IMR-90 (cell line): Measurements from ENCODE around the gene SLC34A3. TPM values are rescaled to one million over a fixed set of nuclear protein-coding genes. Genes with fewer than 3 reads are reported as not detected.

Experiments used
- ATAC-seq: fragments of 200-7000 bp; cut with Tn5 transposase; 2 replicates; pipeline ENCODE4 v1.9.1; 2020; ENCODE audit warnings: low read depth, mild to moderate bottlenecking, moderate library complexity
- BruUV-seq: library from RNA; stranded (reverse); fragments of 400-500 nt; replicated peaks from 2 replicates; lab custom pipeline; 2021; lab: Mats Ljungman, UMichigan
- CTCF ChIA-PET: fragments of 300-600 bp; formaldehyde crosslinking; extraction: SDS; loops from one replicate; lab custom pipeline; 2021; ENCODE audit warnings: antibody characterized with exemption; lab: Yijun Ruan, JAX
- POLR2A ChIA-PET: fragments of 300-600 bp; sonication (Branson Sonifier 250); formaldehyde crosslinking; loops from one replicate; lab custom pipeline; 2022; ENCODE audit warnings: antibody characterized with exemption; ENCODE audit not compliant: unreplicated experiment; lab: Charles Lee
- DNase-seq: peaks from one replicate; pipeline ENCODE4 v3.0.0; 2013
- H2AFZ ChIP-seq: replicated peaks from 2 replicates; pipeline ENCODE3; 2013; ENCODE audit warnings: low read length, mild to moderate bottlenecking; ENCODE audit not compliant: poor library complexity
- H2AK5ac ChIP-seq: 2 replicates; pipeline ENCODE4 v1.6.1; 2013; ENCODE audit warnings: low read depth, low read length, inconsistent platforms
- H2AK9ac ChIP-seq: replicated peaks from 2 replicates; pipeline ENCODE3; 2013; ENCODE audit warnings: mild to moderate bottlenecking, low read depth, low read length, moderate library complexity; ENCODE audit not compliant: poor library complexity
- H2BK120ac ChIP-seq: 2 replicates; pipeline ENCODE4 v1.6.1; 2013; ENCODE audit warnings: low read depth, low read length, inconsistent platforms
- H2BK15ac ChIP-seq: 3 replicates; pipeline ENCODE4 v1.6.1; 2013; ENCODE audit warnings: low read depth, low read length, inconsistent platforms
- H2BK20ac ChIP-seq: 2 replicates; pipeline ENCODE4 v1.6.1; 2013; ENCODE audit warnings: low read depth, mild to moderate bottlenecking, inconsistent platforms, low read length, moderate library complexity
- H2BK5ac ChIP-seq: 2 replicates; pipeline ENCODE4 v1.6.1; 2013; ENCODE audit warnings: mild to moderate bottlenecking, low read depth, low read length, inconsistent platforms; ENCODE audit not compliant: poor library complexity, severe bottlenecking
- H3K14ac ChIP-seq: replicated peaks from 2 replicates; pipeline ENCODE4 v1.6.1; 2013; ENCODE audit warnings: low read depth, low read length, inconsistent platforms
- H3K18ac ChIP-seq: 2 replicates; pipeline ENCODE4 v1.6.1; 2013; ENCODE audit warnings: low read depth, low read length, control low read depth
- H3K23ac ChIP-seq: 2 replicates; pipeline ENCODE4 v1.6.1; 2013; ENCODE audit warnings: low read depth, low read length, inconsistent platforms
- H3K27ac ChIP-seq: 2 replicates; pipeline ENCODE4 v1.5.1; 2013; ENCODE audit warnings: mild to moderate bottlenecking, control low read depth, low read length; ENCODE audit not compliant: insufficient read depth
- H3K27me3 ChIP-seq: 2 replicates; pipeline ENCODE4 v1.6.1; 2013; ENCODE audit warnings: low read length; ENCODE audit not compliant: control insufficient read depth, insufficient read depth
- H3K36me3 ChIP-seq: 2 replicates; pipeline ENCODE4 v1.6.1; 2013; ENCODE audit warnings: low read length, mixed read lengths; ENCODE audit not compliant: control insufficient read depth, insufficient read depth
- H3K4ac ChIP-seq: 2 replicates; pipeline ENCODE4 v1.6.1; 2013; ENCODE audit warnings: low read depth, low read length, inconsistent platforms
- H3K4me1 ChIP-seq: 2 replicates; pipeline ENCODE4 v1.6.1; 2013; ENCODE audit warnings: low read length, mixed read lengths; ENCODE audit not compliant: control insufficient read depth, insufficient read depth
- H3K4me2 ChIP-seq: 2 replicates; pipeline ENCODE4 v1.6.1; 2013; ENCODE audit warnings: low read depth, mild to moderate bottlenecking, control low read depth, low read length, moderate library complexity
- H3K4me3 ChIP-seq: 2 replicates; pipeline ENCODE4 v1.5.1; 2013; ENCODE audit warnings: low read depth, mild to moderate bottlenecking, control low read depth, low read length, moderate library complexity; ENCODE audit not compliant: insufficient read depth
- H3K56ac ChIP-seq: 2 replicates; pipeline ENCODE4 v1.6.1; 2013; ENCODE audit warnings: low read length, inconsistent platforms; ENCODE audit not compliant: insufficient read depth; ENCODE audit errors: extremely low read depth
- H3K79me1 ChIP-seq, 2 experiments: 2 replicates each; pipeline ENCODE4 v1.6.1; 2013; ENCODE audit warnings: low read length in 2 of 2, inconsistent platforms in 1 of 2, low read depth in 1 of 2
- H3K9ac ChIP-seq: 2 replicates; pipeline ENCODE4 v1.6.1; 2013; ENCODE audit warnings: low read depth, low read length, control low read depth
- H3K9me1 ChIP-seq: 2 replicates; pipeline ENCODE4 v1.6.1; 2013; ENCODE audit warnings: low read length, inconsistent platforms; ENCODE audit not compliant: insufficient read depth
- H3K9me3 ChIP-seq: 2 replicates; pipeline ENCODE4 v1.6.1; 2013; ENCODE audit warnings: low read length; ENCODE audit not compliant: control insufficient read depth, insufficient read depth
- H4K20me1 ChIP-seq: 2 replicates; pipeline ENCODE4 v1.6.1; 2013; ENCODE audit warnings: low read length, inconsistent platforms; ENCODE audit not compliant: insufficient read depth
- H4K5ac ChIP-seq: 2 replicates; pipeline ENCODE4 v1.6.1; 2013; ENCODE audit warnings: mild to moderate bottlenecking, low read depth, low read length, control low read depth
- H4K8ac ChIP-seq, 2 experiments: 2 replicates each; pipeline ENCODE4 v1.6.1; 2013; ENCODE audit warnings: low read depth in 2 of 2, low read length in 2 of 2, control low read depth in 1 of 2, inconsistent platforms in 1 of 2
- H4K91ac ChIP-seq: 2 replicates; pipeline ENCODE4 v1.6.1; 2013; ENCODE audit warnings: low read depth, low read length, inconsistent platforms; ENCODE audit not compliant: insufficient read depth
- BHLHE40 ChIP-seq: fragments of 150-350 bp; IDR thresholded peaks from 2 replicates; pipeline ENCODE4 v1.6.1; 2016; ENCODE audit warnings: mild to moderate bottlenecking, low read depth, low read length
- CEBPB ChIP-seq: IDR thresholded peaks from 2 replicates; pipeline ENCODE4 v1.6.1; 2012; ENCODE audit warnings: low read depth, low read length, improper control_type of control experiment
- CHD1 ChIP-seq: IDR thresholded peaks from 2 replicates; pipeline ENCODE4 v1.6.1; 2012; ENCODE audit warnings: low read depth, low read length, improper control_type of control experiment
- FOS ChIP-seq: fragments of 150-350 bp; IDR thresholded peaks from 2 replicates; pipeline ENCODE4 v1.6.1; 2016; ENCODE audit warnings: low read depth, low read length
- MAFK ChIP-seq: IDR thresholded peaks from 2 replicates; pipeline ENCODE4 v1.6.1; 2012; ENCODE audit warnings: low read depth, low read length, improper control_type of control experiment
- MAZ ChIP-seq: IDR thresholded peaks from 2 replicates; pipeline ENCODE4 v1.6.1; 2012; ENCODE audit warnings: low read depth, mild to moderate bottlenecking, low read length, improper control_type of control experiment, moderate library complexity, borderline replicate concordance
- MXI1 ChIP-seq: IDR thresholded peaks from 2 replicates; pipeline ENCODE4 v1.6.1; 2012; ENCODE audit warnings: low read depth, mild to moderate bottlenecking, low read length, moderate library complexity, borderline replicate concordance
- POLR2A ChIP-seq: IDR thresholded peaks from 2 replicates; pipeline ENCODE4 v1.6.1; 2012; ENCODE audit warnings: mild to moderate bottlenecking, low read depth, low read length
- RAD21 ChIP-seq: IDR thresholded peaks from 2 replicates; pipeline ENCODE4 v1.6.1; 2012; ENCODE audit warnings: low read length, improper control_type of control experiment
- RCOR1 ChIP-seq: IDR thresholded peaks from 2 replicates; pipeline ENCODE4 v1.6.1; 2012; ENCODE audit warnings: mild to moderate bottlenecking, low read length, improper control_type of control experiment; ENCODE audit not compliant: insufficient replicate concordance
- RFX5 ChIP-seq: IDR thresholded peaks from 2 replicates; pipeline ENCODE4 v1.8.0; 2012; ENCODE audit warnings: low read depth, mild to moderate bottlenecking, low read length, moderate library complexity
- SMC3 ChIP-seq: fragments of 150-350 bp; IDR thresholded peaks from 2 replicates; pipeline ENCODE4 v1.6.1; 2016; ENCODE audit warnings: low read depth, mild to moderate bottlenecking, antibody characterized with exemption, low read length, moderate library complexity
- WGBS, 2 experiments: methylation state at CpG; one replicate each; pipeline versions ENCODE4 v1.1.5 to v1.1.7; 2013; ENCODE audit warnings: missing lambda C conversion rate in 2 of 2; ENCODE audit not compliant: insufficient read length in 1 of 2; ENCODE audit errors: extremely low coverage in 2 of 2; 5-methylcytosine and 5-hydroxymethylcytosine counted together
- dilution Hi-C: fragments of 300-500 bp; cut with HindIII; formaldehyde crosslinking; loops from one replicate; pipeline ENCODE4 v1.14.3; 2018; ENCODE audit warnings: low sequenced_read_pairs; ENCODE audit not compliant: unreplicated experiment
- in situ Hi-C: fragments of 300-500 bp; cut with MboI; formaldehyde crosslinking; loops from 3 replicates; pipeline ENCODE4 v1.14.3; 2019; ENCODE audit warnings: low sequenced_read_pairs, inconsistent platforms, mixed read lengths
- intact Hi-C: fragments of 100-400 bp; cut with micrococcal nuclease; formaldehyde crosslinking; loops from 2 replicates; pipeline ENCODE4 v1.10.0; 2022
- polyA plus RNA-seq, 3 experiments: library from polyadenylated mRNA; depleted of rRNA; stranded (reverse); fragments of >200 nt; gene quantifications; 2 replicates each; pipeline ENCODE4 v1.2.3, GENCODE V29; 2012; ENCODE audit warnings: low replicate concordance in 1 of 3
- total RNA-seq: library from RNA; depleted of rRNA; stranded (reverse); fragments of >200 nt; gene quantifications from 2 replicates; pipeline ENCODE4 v1.2.3, GENCODE V29; 2012
- TF ChIP-seq, protein P1 (sequence below): fragments of 150-350 bp; IDR thresholded peaks from 2 replicates; pipeline ENCODE4 v1.6.1; 2016; ENCODE audit warnings: low read depth, mild to moderate bottlenecking, low read length, moderate library complexity, borderline replicate concordance
- TF ChIP-seq, protein P2 (sequence below): fragments of 150-350 bp; IDR thresholded peaks from 2 replicates; pipeline ENCODE4 v1.6.1; 2017; ENCODE audit warnings: mild to moderate bottlenecking, antibody characterized with exemption, low read length, low read depth
- TF ChIP-seq, protein P3 (sequence below): conservative IDR thresholded peaks from 2 replicates; pipeline ENCODE4 v1.5.1; 2012; ENCODE audit warnings: mild to moderate bottlenecking, low read depth, low read length, improper control_type of control experiment

Gene SLC34A3
- total and polyA plus RNA-seq, 2 of the 4 experiments (the other 2 are of a cell fraction), result not detected

DNA sequence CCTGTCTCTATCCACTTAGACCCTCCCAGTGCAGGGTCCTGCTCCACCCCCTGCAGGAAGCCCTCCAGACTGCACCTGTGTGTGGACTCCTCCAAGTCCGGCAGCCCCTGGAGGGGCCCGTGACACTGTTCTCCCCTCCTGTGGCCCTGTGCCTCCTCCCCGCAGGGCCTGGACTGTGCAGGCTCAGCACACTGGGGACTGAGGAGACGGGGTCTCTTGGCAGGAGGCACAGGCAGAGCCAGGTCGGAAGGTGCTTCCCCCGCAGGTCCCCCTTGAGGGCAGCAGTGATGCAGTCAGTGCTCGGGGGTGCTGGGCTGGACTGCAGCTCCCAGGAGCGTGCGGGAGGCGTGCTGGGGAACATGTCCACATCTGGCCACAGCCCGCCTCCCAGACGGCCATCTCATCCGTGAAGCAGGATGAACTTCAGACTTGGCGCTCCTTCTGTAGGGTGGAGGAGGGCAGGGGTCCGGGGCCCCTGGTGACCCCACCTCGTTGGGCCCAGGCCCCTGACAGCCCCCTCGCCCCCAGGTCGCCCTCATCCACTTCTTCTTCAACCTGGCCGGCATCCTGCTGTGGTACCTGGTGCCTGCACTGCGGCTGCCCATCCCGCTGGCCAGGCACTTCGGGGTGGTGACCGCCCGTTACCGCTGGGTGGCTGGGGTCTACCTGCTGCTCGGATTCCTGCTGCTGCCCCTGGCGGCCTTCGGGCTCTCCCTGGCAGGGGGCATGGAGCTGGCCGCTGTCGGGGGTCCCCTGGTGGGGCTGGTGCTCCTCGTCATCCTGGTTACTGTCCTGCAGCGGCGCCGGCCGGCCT, 4.9 kb downstream of the SLC34A3 start:
- H3K4ac ChIP-seq, result no peak overlapping the region
- peak overlapping the region; percentile 89 for H2AK9ac ChIP-seq
- WGBS, 2 experiments, result 72% methylated on average over 12 of the region's 35 CpGs; no CpG with 5 or more reads in 1 of the 2 experiments
- H3K18ac ChIP-seq, result no peak overlapping the region
- H3K23ac ChIP-seq, result no peak overlapping the region
- H2BK20ac ChIP-seq, result no peak overlapping the region
- H2AK5ac ChIP-seq, result no peak overlapping the region
- ATAC-seq (no peak), DNase-seq (no peak)
- H2BK5ac ChIP-seq, result no peak overlapping the region
- no peak overlapping the region for H2AFZ ChIP-seq
- intact Hi-C loops (no loop called here), dilution Hi-C loops (no loop called here), in situ Hi-C loops (no loop called here)
- peaks cover 5% of the 10 kb centered on the region; the same call in 1 of the 2 replicates for H3K4me1 ChIP-seq
- no peak overlapping the region for H3K14ac ChIP-seq
- no peak overlapping the region for H3K4me2 ChIP-seq
- ChIA-PET CTCF (no interaction called here), POLR2A (interaction anchor here (0.5 kb wide), 1 partner anchor 21 kb away, joined by 3 read pairs; no protein-coding TSS in a partner anchor)
- no peak overlapping the region for H4K5ac ChIP-seq
- H2BK15ac ChIP-seq, result no peak overlapping the region
- H3K9me3 ChIP-seq, result no peaks in the 10 kb centered on the region
- H3K27ac ChIP-seq, result no peak overlapping the region
- H3K4me3 ChIP-seq, result no peak overlapping the region
- H3K27me3 ChIP-seq, result 0 out of 2 replicates have a peak, but pooled peaks cover 1% of the 10 kb centered on the region
- H3K56ac ChIP-seq, result no peak overlapping the region
- peaks cover 6% of the 10 kb centered on the region; the same call in 1 of the 2 replicates for H4K20me1 ChIP-seq
- H3K79me1 ChIP-seq, result peaks cover 8 to 27% of the 10 kb centered on the region in 2 experiments; a peak in 3 of 4 replicates
- H3K9ac ChIP-seq, result no peak overlapping the region
- H4K8ac ChIP-seq, result no peak overlapping the region
- no peak overlapping the region for H2BK120ac ChIP-seq
- BruUV-seq, result no TSS peak
- H4K91ac ChIP-seq, result no peak overlapping the region
- H3K36me3 ChIP-seq, result no peaks in the 10 kb centered on the region
- H3K9me1 ChIP-seq, result no peaks in the 10 kb centered on the region
- TF ChIP-seq RFX5, result no peak
- no peak for TF ChIP-seq MXI1
- no peak for TF ChIP-seq RAD21
- no peak for TF ChIP-seq SMC3
- no peak for TF ChIP-seq FOS
- TF ChIP-seq BHLHE40, result no peak
- TF ChIP-seq CEBPB, result no peak
- TF ChIP-seq, protein P1, sequence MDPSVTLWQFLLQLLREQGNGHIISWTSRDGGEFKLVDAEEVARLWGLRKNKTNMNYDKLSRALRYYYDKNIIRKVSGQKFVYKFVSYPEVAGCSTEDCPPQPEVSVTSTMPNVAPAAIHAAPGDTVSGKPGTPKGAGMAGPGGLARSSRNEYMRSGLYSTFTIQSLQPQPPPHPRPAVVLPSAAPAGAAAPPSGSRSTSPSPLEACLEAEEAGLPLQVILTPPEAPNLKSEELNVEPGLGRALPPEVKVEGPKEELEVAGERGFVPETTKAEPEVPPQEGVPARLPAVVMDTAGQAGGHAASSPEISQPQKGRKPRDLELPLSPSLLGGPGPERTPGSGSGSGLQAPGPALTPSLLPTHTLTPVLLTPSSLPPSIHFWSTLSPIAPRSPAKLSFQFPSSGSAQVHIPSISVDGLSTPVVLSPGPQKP, result no peak
- TF ChIP-seq, protein P2, sequence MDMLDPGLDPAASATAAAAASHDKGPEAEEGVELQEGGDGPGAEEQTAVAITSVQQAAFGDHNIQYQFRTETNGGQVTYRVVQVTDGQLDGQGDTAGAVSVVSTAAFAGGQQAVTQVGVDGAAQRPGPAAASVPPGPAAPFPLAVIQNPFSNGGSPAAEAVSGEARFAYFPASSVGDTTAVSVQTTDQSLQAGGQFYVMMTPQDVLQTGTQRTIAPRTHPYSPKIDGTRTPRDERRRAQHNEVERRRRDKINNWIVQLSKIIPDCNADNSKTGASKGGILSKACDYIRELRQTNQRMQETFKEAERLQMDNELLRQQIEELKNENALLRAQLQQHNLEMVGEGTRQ, result no peak
- TF ChIP-seq CHD1, result no peak
- TF ChIP-seq, protein P3, sequence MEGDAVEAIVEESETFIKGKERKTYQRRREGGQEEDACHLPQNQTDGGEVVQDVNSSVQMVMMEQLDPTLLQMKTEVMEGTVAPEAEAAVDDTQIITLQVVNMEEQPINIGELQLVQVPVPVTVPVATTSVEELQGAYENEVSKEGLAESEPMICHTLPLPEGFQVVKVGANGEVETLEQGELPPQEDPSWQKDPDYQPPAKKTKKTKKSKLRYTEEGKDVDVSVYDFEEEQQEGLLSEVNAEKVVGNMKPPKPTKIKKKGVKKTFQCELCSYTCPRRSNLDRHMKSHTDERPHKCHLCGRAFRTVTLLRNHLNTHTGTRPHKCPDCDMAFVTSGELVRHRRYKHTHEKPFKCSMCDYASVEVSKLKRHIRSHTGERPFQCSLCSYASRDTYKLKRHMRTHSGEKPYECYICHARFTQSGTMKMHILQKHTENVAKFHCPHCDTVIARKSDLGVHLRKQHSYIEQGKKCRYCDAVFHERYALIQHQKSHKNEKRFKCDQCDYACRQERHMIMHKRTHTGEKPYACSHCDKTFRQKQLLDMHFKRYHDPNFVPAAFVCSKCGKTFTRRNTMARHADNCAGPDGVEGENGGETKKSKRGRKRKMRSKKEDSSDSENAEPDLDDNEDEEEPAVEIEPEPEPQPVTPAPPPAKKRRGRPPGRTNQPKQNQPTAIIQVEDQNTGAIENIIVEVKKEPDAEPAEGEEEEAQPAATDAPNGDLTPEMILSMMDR, result no peak
- TF ChIP-seq MAFK, result no peak
- TF ChIP-seq POLR2A, result no peak
- no peak for TF ChIP-seq MAZ
- TF ChIP-seq RCOR1, result no peak
